ENCODE measurements around the gene CYP27C1. TPM values are rescaled to one million over a fixed set of nuclear protein-coding genes. Genes with fewer than 3 reads are reported as not detected.
"Not testable (repeated sequence)": the region's sequence is repeated elsewhere in the genome, so short reads cannot be mapped to it uniquely, and the experiment has no call there.

The CYP27C1 gene
- total RNA-seq, 4 donors from 2014 or later: 0.14 to 0.64 (median 0.20) TPM; not detected in 1

- WGBS, 2 donors (ENCODE audit: low coverage in 1 of 2): 51 to 68% methylated on average over 7 to 14 of the region's 14 CpGs
- DNase-seq: no peak
- H3K4me1 ChIP-seq: peaks cover 5 to 20% (median 19%) of the 10 kb centered on the region in 4 donors
- no peaks in the 10 kb centered on the region for H3K36me3 ChIP-seq
- no peak overlapping the region for H3K4me3 ChIP-seq
- TF ChIP-seq, protein P1, sequence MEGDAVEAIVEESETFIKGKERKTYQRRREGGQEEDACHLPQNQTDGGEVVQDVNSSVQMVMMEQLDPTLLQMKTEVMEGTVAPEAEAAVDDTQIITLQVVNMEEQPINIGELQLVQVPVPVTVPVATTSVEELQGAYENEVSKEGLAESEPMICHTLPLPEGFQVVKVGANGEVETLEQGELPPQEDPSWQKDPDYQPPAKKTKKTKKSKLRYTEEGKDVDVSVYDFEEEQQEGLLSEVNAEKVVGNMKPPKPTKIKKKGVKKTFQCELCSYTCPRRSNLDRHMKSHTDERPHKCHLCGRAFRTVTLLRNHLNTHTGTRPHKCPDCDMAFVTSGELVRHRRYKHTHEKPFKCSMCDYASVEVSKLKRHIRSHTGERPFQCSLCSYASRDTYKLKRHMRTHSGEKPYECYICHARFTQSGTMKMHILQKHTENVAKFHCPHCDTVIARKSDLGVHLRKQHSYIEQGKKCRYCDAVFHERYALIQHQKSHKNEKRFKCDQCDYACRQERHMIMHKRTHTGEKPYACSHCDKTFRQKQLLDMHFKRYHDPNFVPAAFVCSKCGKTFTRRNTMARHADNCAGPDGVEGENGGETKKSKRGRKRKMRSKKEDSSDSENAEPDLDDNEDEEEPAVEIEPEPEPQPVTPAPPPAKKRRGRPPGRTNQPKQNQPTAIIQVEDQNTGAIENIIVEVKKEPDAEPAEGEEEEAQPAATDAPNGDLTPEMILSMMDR (IDR thresholded peaks at IDR 0.05): no peak
- TF ChIP-seq POLR2A (IDR thresholded peaks at IDR 0.05) (no peak), EP300 (IDR thresholded peaks at IDR 0.05; ENCODE audit: low read depth) (no peak), POLR2AphosphoS5 (IDR thresholded peaks at IDR 0.05) (no peak)
- no peaks in the 10 kb centered on the region for H3K9me3 ChIP-seq
- intact Hi-C loops (cut with DNase I; ENCODE audit: low total_unique reads): no loop called here
- in situ Hi-C loops (cut with MboI; ENCODE audit: low pct_ligation_motif_present in 1 of 4, low pct_unique_long_range_greater_than_20kb in 1 of 4, low sequenced_read_pairs in 3 of 4): no loop called here
- peaks cover 74% of the 10 kb centered on the region for H3K27me3 ChIP-seq
- H3K27ac ChIP-seq: no peak overlapping the region
These were observed 2.4 kb downstream of the CYP27C1 start for GRCh38 chr2:127217470-127218325.

GRCh38 chr2:127216593-127216992, 3.5 kb downstream of the CYP27C1 start:
- peaks cover 5 to 20% (median 19%) of the 10 kb centered on the region in 4 donors for H3K4me1 ChIP-seq
- 93 to 100% methylated on average over 1 of the region's 1 CpG for WGBS, 2 donors (ENCODE audit: low coverage in 1 of 2)
- H3K27ac ChIP-seq: no peak overlapping the region
- H3K36me3 ChIP-seq: no peaks in the 10 kb centered on the region
- no peak for TF ChIP-seq POLR2A (IDR thresholded peaks at IDR 0.05)
- TF ChIP-seq POLR2AphosphoS5 (IDR thresholded peaks at IDR 0.05): no peak
- TF ChIP-seq, protein P1 (IDR thresholded peaks at IDR 0.05): no peak
- no peak for TF ChIP-seq EP300 (IDR thresholded peaks at IDR 0.05; ENCODE audit: low read depth)
- DNase-seq: no peak
- H3K27me3 ChIP-seq: peaks cover 67% of the 10 kb centered on the region
- in situ Hi-C loops (cut with MboI; ENCODE audit: low pct_ligation_motif_present in 1 of 4, low pct_unique_long_range_greater_than_20kb in 1 of 4, low sequenced_read_pairs in 3 of 4): no loop called here
- H3K9me3 ChIP-seq: no peaks in the 10 kb centered on the region
- no peak overlapping the region for H3K4me3 ChIP-seq
- intact Hi-C loops (cut with DNase I; ENCODE audit: low total_unique reads): no loop called here

DNA sequence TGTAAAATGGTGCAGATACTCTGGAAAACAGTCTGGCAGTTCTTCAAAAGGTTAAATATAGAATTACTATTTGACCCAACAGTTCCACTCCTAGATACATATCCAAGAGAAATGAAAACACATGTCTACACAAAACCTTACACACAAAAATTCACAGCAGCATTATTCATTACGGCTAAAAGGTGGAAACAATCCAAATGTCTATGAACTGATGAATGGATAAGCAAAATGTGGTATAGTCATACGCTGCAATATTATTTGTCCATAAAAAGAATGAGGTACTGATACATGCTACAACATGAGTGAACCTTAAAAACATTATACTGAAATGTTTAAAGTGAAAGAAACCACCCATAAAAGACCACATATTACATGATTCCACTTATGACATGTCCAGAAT, 4.0 kb downstream of the CYP27C1 start:
- TF ChIP-seq EP300 (IDR thresholded peaks at IDR 0.05; ENCODE audit: low read depth): no peak
- TF ChIP-seq POLR2A (IDR thresholded peaks at IDR 0.05): no peak
- TF ChIP-seq, protein P1 (IDR thresholded peaks at IDR 0.05): no peak
- Histone ChIP-seq H3K4me3 (no peak overlapping the region), H3K36me3 (no peaks in the 10 kb centered on the region), H3K27ac (no peak overlapping the region), H3K27me3 (peaks cover 62% of the 10 kb centered on the region), H3K9me3 (no peaks in the 10 kb centered on the region), H3K4me1 (peaks cover 5 to 20% (median 19%) of the 10 kb centered on the region in 4 donors)
- no peak for DNase-seq
- WGBS, 2 donors (ENCODE audit: low coverage in 1 of 2): 78 to 82% methylated on average over 2 of the region's 2 CpGs
- intact Hi-C loops (cut with DNase I; ENCODE audit: low total_unique reads) (no loop called here), in situ Hi-C loops (cut with MboI; ENCODE audit: low pct_ligation_motif_present in 1 of 4, low pct_unique_long_range_greater_than_20kb in 1 of 4, low sequenced_read_pairs in 3 of 4) (no loop called here)

DNA sequence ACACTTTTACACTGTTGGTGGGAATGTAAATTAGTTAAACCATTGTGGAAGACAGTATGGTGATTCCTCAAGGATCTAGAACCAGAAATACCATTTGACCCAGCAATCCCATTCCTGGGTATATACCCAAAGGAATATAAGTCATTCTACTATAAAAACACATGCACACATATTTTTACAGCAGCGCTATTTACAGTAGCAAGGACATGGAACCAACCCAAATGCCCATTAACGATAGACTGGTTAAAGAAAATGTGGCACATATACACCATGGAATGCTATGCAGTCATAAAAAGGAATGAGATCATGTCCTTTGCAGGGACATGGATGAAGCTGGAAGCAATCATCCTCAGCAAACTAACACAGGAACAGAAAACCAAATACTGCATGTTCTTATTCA, 5.9 kb downstream of the CYP27C1 start:
- peaks cover 44% of the 10 kb centered on the region for H3K27me3 ChIP-seq
- WGBS, 2 donors (ENCODE audit: low coverage in 1 of 2): 72 to 93% methylated on average over 2 of the region's 2 CpGs
- DNase-seq; H3K4me1 ChIP-seq; H3K9me3 ChIP-seq; in situ Hi-C loops (cut with MboI; ENCODE audit: low pct_ligation_motif_present in 1 of 4, low pct_unique_long_range_greater_than_20kb in 1 of 4, low sequenced_read_pairs in 3 of 4); H3K27ac ChIP-seq; H3K36me3 ChIP-seq; intact Hi-C loops (cut with DNase I; ENCODE audit: low total_unique reads); H3K4me3 ChIP-seq: not testable (repeated sequence)
